HEK293 (cell line): ENCODE results near the gene HYPK.

ENCODE experiments used
- BCL11A ChIP-seq: fragments of 450-650 bp; formaldehyde crosslinking; IDR thresholded peaks from 2 replicates; pipeline ENCODE4 v1.5.1; 2016; ENCODE audit warnings: low read depth, missing biosample characterization, missing genetic modification characterization
- GLIS2 ChIP-seq: fragments of 450-650 bp; formaldehyde crosslinking; IDR thresholded peaks from 2 replicates; pipeline ENCODE4 v1.5.1; 2016; ENCODE audit warnings: missing biosample characterization, missing genetic modification characterization
- KLF8 ChIP-seq: fragments of 450-650 bp; formaldehyde crosslinking; IDR thresholded peaks from 2 replicates; pipeline ENCODE4 v1.5.1; 2016; ENCODE audit warnings: missing biosample characterization, missing genetic modification characterization
- KLF9 ChIP-seq: fragments of 450-650 bp; formaldehyde crosslinking; IDR thresholded peaks from 2 replicates; pipeline ENCODE4 v1.5.1; 2016; ENCODE audit warnings: missing biosample characterization, missing genetic modification characterization, low read depth
- SP2 ChIP-seq: fragments of 450-650 bp; formaldehyde crosslinking; IDR thresholded peaks from 2 replicates; pipeline ENCODE4 v1.5.1; 2016; ENCODE audit warnings: missing biosample characterization, missing genetic modification characterization
- SP3 ChIP-seq: fragments of 450-650 bp; formaldehyde crosslinking; IDR thresholded peaks from 2 replicates; pipeline ENCODE4 v1.5.1; 2016; ENCODE audit warnings: missing biosample characterization, missing genetic modification characterization
- SP7 ChIP-seq: fragments of 450-650 bp; formaldehyde crosslinking; IDR thresholded peaks from 2 replicates; pipeline ENCODE4 v1.5.1; 2016; ENCODE audit warnings: missing biosample characterization, missing genetic modification characterization
- ZBTB21 ChIP-seq: fragments of 450-650 bp; formaldehyde crosslinking; IDR thresholded peaks from 2 replicates; pipeline ENCODE4 v1.5.1; 2017; ENCODE audit warnings: missing biosample characterization, missing genetic modification characterization
- ZBTB48 ChIP-seq: fragments of 450-650 bp; formaldehyde crosslinking; IDR thresholded peaks from 2 replicates; pipeline ENCODE4 v1.5.1; 2016; ENCODE audit warnings: missing biosample characterization, missing genetic modification characterization
- ZBTB8A ChIP-seq: fragments of 450-650 bp; formaldehyde crosslinking; IDR thresholded peaks from 2 replicates; pipeline ENCODE4 v1.5.1; 2016; ENCODE audit warnings: missing biosample characterization, missing genetic modification characterization
- ZEB2 ChIP-seq: fragments of 450-650 bp; formaldehyde crosslinking; IDR thresholded peaks from 2 replicates; pipeline ENCODE4 v1.5.1; 2016; ENCODE audit warnings: missing biosample characterization, missing genetic modification characterization
- ZFHX2 ChIP-seq: fragments of 450-650 bp; formaldehyde crosslinking; conservative IDR thresholded peaks from 2 replicates; pipeline ENCODE4 v1.5.1; 2016; ENCODE audit warnings: missing biosample characterization, missing genetic modification characterization
- ZNF211 ChIP-seq: fragments of 450-650 bp; formaldehyde crosslinking; IDR thresholded peaks from 2 replicates; pipeline ENCODE4 v1.5.1; 2016; ENCODE audit warnings: low read depth, missing biosample characterization, missing genetic modification characterization
- ZNF223 ChIP-seq: fragments of 450-650 bp; formaldehyde crosslinking; IDR thresholded peaks from 2 replicates; pipeline ENCODE4 v1.5.1; 2016; ENCODE audit warnings: missing biosample characterization, missing genetic modification characterization
- ZNF350 ChIP-seq: fragments of 450-650 bp; formaldehyde crosslinking; IDR thresholded peaks from 2 replicates; pipeline ENCODE4 v1.5.0; 2017; ENCODE audit warnings: missing biosample characterization, mild to moderate bottlenecking, missing genetic modification characterization
- ZNF416 ChIP-seq: fragments of 450-650 bp; formaldehyde crosslinking; IDR thresholded peaks from 2 replicates; pipeline ENCODE4 v1.5.1; 2016; ENCODE audit warnings: missing biosample characterization, missing genetic modification characterization
- ZNF514 ChIP-seq: fragments of 450-650 bp; formaldehyde crosslinking; IDR thresholded peaks from 2 replicates; pipeline ENCODE4 v1.5.1; 2016; ENCODE audit warnings: missing biosample characterization, missing genetic modification characterization
- ZNF600 ChIP-seq: fragments of 450-650 bp; formaldehyde crosslinking; IDR thresholded peaks from 2 replicates; pipeline ENCODE4 v1.5.1; 2016; ENCODE audit warnings: missing biosample characterization, missing genetic modification characterization
- ZNF610 ChIP-seq: fragments of 450-650 bp; formaldehyde crosslinking; IDR thresholded peaks from 2 replicates; pipeline ENCODE4 v1.5.1; 2016; ENCODE audit warnings: missing biosample characterization, missing genetic modification characterization, borderline replicate concordance
- ZNF654 ChIP-seq: fragments of 450-650 bp; formaldehyde crosslinking; IDR thresholded peaks from 2 replicates; pipeline ENCODE4 v1.5.1; 2016; ENCODE audit warnings: low read depth, missing biosample characterization, missing genetic modification characterization
- ZNF792 ChIP-seq: fragments of 450-650 bp; formaldehyde crosslinking; IDR thresholded peaks from 2 replicates; pipeline ENCODE4 v1.5.1; 2016; ENCODE audit warnings: missing biosample characterization, missing genetic modification characterization
- TF ChIP-seq, protein P1 (sequence below): fragments of 450-650 bp; formaldehyde crosslinking; IDR thresholded peaks from 2 replicates; pipeline ENCODE4 v1.5.1; 2016; ENCODE audit warnings: missing biosample characterization, missing genetic modification characterization, borderline replicate concordance
- TF ChIP-seq, protein P2 (sequence below): fragments of 450-650 bp; formaldehyde crosslinking; IDR thresholded peaks from 2 replicates; pipeline ENCODE4 v1.5.1; 2016; ENCODE audit warnings: missing biosample characterization, missing genetic modification characterization
- TF ChIP-seq, protein P3 (sequence below): fragments of 450-650 bp; formaldehyde crosslinking; IDR thresholded peaks from 2 replicates; pipeline ENCODE4 v1.5.1; 2016; ENCODE audit warnings: missing biosample characterization, missing genetic modification characterization

The HYPK gene

DNA sequence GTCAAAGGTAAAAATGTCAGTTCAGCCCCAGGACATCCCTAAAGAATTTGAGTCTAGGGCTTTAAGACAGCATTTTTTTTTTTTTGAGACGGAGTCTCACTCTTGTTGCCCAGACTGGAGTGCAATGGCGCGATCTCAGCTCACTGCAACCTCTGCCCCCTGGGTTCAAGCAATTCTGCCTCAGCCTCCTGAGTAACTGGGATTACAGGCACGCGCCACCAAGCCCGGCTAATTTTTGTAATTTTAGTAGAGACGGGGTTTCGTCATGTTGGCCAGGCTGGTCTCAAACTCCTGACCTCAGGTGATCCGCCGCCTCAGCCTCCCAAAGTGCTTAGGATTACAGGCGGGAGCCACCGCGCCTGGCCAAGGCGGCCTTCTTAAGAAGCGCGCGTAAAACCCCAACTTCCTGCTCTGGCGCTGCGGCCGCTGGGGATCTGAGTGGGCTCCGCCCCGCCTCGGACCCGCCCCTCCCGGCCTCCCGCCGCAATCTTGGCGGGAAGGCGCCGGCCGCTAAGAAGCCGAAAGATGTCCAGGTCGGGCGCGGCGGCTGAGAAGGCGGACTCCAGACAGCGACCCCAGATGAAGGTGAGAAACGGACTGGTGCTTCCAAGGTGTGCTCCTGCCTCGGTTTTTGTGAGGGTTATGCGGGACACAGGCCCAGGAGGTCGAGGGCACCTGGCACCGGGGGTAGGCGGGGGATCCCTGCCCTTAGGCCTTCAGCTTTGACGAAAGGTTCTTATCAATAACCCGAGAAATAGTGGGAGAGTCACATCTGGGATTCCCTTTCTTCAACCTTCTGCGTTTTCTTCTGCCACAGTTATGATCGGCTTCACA, 26.3 kb downstream of the HYPK start, which contains the start of gene WDR76 (continued):
- TF ChIP-seq ZBTB21 (tag by site-specific recombination): peak; percentile 8; the same call in 1 of the 2 replicates
- TF ChIP-seq, protein P1, sequence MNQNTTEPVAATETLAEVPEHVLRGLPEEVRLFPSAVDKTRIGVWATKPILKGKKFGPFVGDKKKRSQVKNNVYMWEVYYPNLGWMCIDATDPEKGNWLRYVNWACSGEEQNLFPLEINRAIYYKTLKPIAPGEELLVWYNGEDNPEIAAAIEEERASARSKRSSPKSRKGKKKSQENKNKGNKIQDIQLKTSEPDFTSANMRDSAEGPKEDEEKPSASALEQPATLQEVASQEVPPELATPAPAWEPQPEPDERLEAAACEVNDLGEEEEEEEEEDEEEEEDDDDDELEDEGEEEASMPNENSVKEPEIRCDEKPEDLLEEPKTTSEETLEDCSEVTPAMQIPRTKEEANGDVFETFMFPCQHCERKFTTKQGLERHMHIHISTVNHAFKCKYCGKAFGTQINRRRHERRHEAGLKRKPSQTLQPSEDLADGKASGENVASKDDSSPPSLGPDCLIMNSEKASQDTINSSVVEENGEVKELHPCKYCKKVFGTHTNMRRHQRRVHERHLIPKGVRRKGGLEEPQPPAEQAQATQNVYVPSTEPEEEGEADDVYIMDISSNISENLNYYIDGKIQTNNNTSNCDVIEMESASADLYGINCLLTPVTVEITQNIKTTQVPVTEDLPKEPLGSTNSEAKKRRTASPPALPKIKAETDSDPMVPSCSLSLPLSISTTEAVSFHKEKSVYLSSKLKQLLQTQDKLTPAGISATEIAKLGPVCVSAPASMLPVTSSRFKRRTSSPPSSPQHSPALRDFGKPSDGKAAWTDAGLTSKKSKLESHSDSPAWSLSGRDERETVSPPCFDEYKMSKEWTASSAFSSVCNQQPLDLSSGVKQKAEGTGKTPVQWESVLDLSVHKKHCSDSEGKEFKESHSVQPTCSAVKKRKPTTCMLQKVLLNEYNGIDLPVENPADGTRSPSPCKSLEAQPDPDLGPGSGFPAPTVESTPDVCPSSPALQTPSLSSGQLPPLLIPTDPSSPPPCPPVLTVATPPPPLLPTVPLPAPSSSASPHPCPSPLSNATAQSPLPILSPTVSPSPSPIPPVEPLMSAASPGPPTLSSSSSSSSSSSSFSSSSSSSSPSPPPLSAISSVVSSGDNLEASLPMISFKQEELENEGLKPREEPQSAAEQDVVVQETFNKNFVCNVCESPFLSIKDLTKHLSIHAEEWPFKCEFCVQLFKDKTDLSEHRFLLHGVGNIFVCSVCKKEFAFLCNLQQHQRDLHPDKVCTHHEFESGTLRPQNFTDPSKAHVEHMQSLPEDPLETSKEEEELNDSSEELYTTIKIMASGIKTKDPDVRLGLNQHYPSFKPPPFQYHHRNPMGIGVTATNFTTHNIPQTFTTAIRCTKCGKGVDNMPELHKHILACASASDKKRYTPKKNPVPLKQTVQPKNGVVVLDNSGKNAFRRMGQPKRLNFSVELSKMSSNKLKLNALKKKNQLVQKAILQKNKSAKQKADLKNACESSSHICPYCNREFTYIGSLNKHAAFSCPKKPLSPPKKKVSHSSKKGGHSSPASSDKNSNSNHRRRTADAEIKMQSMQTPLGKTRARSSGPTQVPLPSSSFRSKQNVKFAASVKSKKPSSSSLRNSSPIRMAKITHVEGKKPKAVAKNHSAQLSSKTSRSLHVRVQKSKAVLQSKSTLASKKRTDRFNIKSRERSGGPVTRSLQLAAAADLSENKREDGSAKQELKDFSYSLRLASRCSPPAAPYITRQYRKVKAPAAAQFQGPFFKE (tag by site-specific recombination): no peak
- no peak for TF ChIP-seq ZNF514 (tag by site-specific recombination)
- peak; percentile 41; the same call in 1 of the 2 replicates for TF ChIP-seq ZBTB8A (tag by site-specific recombination)
- no peak for TF ChIP-seq ZNF654 (tag by site-specific recombination)
- TF ChIP-seq KLF8: peak; percentile 86
- TF ChIP-seq ZBTB48: no peak
- TF ChIP-seq, protein P2, sequence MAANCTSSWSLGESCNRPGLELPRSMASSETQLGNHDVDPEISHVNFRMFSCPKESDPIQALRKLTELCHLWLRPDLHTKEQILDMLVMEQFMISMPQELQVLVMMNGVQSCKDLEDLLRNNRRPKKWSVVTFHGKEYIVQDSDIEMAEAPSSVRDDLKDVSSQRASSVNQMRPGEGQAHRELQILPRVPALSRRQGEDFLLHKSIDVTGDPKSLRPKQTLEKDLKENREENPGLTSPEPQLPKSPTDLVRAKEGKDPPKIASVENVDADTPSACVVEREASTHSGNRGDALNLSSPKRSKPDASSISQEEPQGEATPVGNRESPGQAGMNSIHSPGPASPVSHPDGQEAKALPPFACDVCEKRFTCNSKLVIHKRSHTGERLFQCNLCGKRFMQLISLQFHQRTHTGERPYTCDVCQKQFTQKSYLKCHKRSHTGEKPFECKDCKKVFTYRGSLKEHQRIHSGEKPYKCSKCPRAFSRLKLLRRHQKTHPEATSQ (tag by site-specific recombination): no peak
- peak; percentile 75 for TF ChIP-seq ZEB2
- TF ChIP-seq, protein P3, sequence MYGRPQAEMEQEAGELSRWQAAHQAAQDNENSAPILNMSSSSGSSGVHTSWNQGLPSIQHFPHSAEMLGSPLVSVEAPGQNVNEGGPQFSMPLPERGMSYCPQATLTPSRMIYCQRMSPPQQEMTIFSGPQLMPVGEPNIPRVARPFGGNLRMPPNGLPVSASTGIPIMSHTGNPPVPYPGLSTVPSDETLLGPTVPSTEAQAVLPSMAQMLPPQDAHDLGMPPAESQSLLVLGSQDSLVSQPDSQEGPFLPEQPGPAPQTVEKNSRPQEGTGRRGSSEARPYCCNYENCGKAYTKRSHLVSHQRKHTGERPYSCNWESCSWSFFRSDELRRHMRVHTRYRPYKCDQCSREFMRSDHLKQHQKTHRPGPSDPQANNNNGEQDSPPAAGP (tag by site-specific recombination): 0 out of 2 replicates have a peak, but pooled peaks have one; percentile 42
- TF ChIP-seq ZNF610 (tag by site-specific recombination): no peak
- TF ChIP-seq ZNF792 (tag by site-specific recombination): no peak
- TF ChIP-seq ZNF223 (tag by site-specific recombination): no peak
- no peak for TF ChIP-seq ZNF211 (tag by site-specific recombination)
- peak; percentile 78 for TF ChIP-seq SP2 (tag by site-specific recombination)
- peak; percentile 77 for TF ChIP-seq SP3 (tag by site-specific recombination)
- TF ChIP-seq KLF9 (tag by site-specific recombination): peak; percentile 76
- no peak for TF ChIP-seq ZNF416
- TF ChIP-seq SP7: peak; percentile 64
- peak; percentile 19; the same call in 1 of the 2 replicates for TF ChIP-seq ZFHX2 (tag by site-specific recombination)
- peak; percentile 88 for TF ChIP-seq GLIS2 (tag by site-specific recombination)
- TF ChIP-seq ZNF350: no peak
- TF ChIP-seq BCL11A (tag by site-specific recombination): 0 out of 2 replicates have a peak, but pooled peaks have one; percentile 50
- peak; percentile 89 for TF ChIP-seq ZNF600
